Endometrial microvascular endothelial cells (primary cell): ENCODE results near the gene SIRT3. TPM values are rescaled to one million over a fixed set of nuclear protein-coding genes. Genes with fewer than 3 reads are reported as not detected.

Experiments used
- in situ Hi-C: cut with HindIII; loops from 2 replicates; pipeline ENCODE4 v1.10.0; 2017; ENCODE audit warnings: low sequenced_read_pairs, low pct_unique_long_range_greater_than_20kb; ENCODE audit errors: inconsistent ontology term
- total RNA-seq: library from RNA; depleted of rRNA; stranded (reverse); fragments of >200 nt; gene quantifications from one replicate; pipeline ENCODE4 v1.2.3, GENCODE V29; 2015; ENCODE audit errors: inconsistent ontology term

The SIRT3 gene
- 14.0 TPM for total RNA-seq

DNA sequence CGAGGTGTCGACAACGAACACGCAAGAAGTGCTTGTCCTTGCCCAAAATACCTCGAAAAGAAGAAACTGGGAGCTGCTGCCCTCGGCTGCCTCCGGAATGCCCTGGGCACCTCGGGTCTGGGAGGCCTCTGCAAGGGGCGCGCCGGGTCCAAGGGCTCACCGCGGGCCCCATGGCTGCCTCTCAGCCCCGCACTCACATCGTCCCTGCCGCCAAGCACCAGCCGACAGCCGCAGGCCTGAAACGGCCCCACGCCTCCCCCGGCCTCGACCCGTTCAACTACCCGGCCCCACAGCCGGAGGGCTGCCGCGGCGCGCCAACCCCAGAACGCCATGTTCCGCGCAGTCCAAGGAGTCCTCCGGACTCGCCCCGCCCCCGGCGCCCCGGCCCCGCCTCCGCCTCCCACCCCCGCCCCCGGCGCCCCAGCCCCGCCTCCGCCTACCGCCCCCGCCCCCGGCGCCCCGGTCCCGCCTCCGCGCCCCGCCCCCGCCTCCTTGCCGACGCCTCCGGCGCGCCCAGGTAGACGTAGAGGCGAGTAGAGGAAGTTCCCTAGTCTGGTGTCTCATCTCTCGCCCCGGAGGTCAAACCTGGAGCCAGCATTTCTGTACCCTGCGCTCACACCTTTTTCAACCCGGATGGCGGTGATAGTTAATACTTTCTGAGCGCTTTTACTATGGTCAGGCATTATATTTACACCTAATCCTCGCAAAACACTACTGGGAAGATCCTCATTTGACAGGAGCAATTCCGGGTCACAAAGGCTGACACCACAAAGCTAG lies at the start of gene SIRT3:
Gene SIRT3, minus strand, starts transcription at position 346 of the 777 bp plus-strand sequence. Its CDS starts 14 bp downstream, at position 332.
- in situ Hi-C loops = no loop called here

DNA sequence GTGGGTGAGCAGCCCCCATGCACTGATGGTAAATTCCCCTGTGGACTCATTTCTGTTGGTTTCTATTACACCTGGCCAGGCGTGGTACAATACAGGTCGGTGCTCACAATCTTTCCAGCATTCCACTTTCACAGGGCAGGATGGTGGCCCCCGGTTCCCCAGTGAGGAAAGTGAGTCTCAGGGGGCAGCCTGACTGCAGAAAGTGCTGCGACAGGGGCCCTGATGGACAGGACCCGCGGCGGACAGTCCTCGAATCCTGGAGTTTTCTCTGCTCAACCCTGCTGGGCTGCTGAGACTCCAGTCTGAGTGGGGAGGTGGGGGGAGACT lies 49.7 kb upstream of the SIRT3 start:
- in situ Hi-C loops = no loop called here

DNA sequence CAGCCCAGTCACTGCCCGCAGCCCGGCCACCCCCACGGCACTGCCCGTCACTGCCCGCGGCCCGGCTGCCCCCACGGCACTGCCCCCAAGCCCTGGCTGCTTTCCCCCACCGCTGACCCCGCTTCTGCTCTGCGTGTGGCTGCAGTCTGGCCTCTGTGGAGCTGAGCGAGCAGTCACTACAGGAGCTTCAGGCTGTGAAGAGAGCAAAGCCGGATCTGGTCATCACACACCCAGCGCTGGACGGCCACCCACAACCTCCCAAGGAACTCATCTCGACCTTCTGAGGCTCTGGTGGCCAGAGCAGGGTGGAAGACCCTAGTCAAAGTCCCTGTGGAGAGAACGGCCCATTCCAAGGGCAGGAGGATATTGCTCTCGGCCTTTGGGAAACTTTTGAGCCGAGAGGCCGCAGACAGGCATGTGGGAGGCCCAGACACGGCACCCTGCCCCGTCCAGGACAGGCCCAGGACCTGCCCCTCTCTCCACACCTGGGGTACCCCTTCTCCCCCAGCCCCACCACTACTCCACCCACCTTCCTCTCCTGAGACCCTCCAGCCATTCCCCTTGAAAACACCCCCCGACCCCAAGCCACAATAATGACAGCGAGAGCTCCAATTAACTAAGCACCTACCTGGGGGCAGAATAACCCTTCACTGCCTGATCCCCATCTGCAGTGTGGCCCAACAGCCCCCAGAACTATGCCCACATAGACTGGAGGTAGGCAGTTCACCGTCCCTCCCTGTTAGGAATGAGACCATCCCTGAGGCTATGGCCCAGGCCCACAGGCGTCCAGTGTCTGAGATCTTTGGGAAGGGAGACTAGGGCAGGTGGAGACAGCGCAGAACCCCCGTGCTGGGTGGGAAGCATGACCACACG lies 49.1 kb upstream of the SIRT3 start:
- in situ Hi-C loops = no loop called here

DNA sequence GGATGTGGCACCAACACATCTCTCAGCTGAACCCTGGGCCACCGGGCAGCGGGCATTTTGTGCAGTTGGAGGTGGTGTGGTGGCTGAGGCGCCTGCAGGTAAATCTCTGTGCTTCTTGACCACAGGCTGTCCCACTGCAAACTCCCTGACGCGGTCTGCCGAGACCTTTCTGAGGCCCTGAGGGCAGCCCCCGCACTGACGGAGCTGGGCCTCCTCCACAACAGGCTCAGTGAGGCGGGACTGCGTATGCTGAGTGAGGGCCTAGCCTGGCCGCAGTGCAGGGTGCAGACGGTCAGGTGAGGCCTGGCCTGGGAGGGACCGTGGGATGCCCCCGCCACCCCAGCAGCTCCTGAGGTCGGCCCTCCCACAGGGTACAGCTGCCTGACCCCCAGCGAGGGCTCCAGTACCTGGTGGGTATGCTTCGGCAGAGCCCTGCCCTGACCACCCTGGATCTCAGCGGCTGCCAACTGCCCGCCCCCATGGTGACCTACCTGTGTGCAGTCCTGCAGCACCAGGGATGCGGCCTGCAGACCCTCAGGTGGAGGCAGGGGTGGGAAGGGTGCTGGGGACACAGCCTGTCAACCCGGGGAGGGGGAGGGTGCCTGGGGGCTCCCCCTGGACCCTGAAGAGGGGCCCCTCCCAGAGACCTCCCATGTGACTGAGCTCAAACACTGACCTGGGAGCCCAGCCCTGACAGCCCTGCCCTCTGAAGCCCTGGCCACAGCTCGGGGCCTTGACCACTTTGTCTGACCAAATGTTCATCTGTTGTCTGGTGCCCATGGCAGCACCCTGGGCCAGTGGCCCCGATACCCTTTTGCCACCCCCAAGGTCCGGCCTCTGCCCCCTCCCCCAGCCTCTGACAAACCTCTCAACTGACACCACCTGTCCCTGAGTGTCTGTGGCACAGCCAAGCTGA lies 48.2 kb upstream of the SIRT3 start:
- in situ Hi-C loops = no loop called here

DNA sequence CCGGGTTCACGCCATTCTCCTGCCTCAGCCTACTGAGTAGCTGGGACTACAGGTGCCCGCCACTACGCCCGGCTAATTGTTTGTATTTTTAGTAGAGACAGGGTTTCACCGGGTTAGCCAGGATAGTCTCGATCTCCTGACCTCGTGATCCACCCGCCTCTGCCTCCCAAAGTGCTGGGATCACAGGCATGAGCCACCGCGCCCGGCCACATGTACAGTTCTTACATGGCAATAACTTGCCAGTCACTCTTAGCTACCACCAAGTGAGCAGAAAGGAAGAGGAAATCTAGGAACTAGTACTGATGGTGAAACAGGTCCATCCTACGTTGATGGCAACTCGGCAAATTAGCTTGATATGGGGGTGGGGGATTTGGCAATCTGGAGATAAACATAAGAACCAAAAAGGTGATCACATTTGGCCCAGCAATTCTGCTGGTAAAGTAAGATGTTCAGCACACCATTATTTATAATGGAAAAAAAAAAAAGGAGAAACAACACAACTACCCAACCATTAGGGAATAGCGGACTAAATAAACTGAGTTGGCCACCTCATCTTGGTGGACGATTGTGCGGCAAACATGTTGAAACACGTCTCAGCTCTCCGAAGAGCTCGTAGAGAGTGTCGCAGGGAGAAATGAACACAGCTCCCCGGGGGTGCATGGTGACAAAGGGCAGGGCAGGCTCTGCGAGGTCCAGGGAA lies 47.4 kb upstream of the SIRT3 start:
- in situ Hi-C loops = no loop called here

DNA sequence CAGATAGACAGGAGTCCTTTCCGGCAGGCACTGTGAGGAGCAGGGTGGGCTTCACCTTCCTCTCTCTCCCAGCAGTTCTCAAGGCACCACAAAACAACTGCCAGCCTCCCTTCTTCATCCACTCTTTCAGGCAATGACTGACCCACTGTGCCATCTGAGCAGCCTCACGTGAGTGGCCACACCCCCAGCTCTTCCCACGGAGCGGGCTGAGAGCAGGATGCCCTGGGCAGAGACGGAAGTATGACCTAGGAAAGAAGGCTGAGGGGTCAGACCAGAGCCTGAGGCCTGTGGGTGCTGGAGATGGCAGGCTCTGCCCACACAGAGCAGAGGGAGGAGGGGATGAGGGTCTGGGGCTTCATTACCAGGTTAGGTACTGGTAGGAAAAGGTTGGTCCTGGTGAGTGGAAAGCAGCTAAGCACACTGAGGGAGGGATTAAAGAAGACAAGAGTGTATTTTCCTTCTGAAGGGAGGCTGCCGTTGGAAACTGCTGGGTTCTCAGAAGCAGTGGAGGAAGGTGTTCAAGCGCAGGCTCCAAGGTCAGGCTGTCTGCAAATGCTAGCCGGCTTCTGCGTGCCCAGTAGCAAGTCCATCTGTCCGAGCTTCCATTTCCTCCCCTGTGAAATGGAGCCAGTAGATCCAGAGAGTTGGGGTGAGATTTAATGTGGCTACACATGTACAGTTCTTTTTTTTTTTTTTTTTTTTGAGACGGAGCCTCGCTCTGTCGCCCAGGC lies 46.7 kb upstream of the SIRT3 start:
- in situ Hi-C loops = no loop called here

DNA sequence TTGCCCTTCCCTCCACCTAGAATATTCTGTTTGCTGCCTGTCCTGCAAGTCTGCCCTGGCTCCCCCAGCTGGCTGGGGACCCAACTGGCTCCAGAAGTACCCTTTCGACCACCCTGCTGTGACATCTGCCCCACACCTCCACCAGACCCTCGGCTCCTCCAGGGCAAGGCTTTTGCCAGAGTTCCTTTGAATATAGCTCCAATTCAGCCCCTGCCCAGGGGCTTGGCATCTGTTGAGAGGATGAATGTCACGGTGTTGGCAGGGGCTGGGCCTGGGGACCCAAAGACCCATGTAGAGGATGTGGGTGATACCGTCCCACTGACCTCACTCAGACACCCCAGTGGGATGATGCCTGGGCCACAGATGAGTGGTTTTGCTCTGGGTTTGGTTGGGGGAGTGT lies 46.0 kb upstream of the SIRT3 start:
- in situ Hi-C loops = no loop called here

DNA sequence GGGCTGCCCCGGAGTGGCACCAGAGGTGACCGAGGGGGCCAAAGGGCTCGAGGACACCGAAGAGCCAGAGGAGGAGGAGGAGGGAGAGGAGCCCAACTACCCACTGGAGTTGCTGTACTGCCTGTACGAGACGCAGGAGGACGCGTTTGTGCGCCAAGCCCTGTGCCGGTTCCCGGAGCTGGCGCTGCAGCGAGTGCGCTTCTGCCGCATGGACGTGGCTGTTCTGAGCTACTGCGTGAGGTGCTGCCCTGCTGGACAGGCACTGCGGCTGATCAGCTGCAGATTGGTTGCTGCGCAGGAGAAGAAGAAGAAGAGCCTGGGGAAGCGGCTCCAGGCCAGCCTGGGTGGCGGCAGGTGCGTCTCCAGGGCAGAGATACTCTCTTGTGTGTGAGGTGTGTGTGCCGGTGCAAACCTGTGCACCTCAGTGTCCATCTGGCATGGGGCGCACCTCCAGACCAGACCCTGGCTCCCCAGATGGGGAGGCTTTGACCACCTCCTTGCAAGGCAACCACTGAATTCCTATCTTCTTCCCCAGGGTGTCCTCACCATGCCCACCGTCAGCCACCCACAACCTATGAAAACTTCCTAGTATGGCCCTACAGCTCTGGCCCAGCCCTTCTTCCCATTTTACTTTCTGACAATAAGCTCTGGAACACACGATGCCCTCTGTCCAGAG lies 45.5 kb upstream of the SIRT3 start:
- in situ Hi-C loops = no loop called here

DNA sequence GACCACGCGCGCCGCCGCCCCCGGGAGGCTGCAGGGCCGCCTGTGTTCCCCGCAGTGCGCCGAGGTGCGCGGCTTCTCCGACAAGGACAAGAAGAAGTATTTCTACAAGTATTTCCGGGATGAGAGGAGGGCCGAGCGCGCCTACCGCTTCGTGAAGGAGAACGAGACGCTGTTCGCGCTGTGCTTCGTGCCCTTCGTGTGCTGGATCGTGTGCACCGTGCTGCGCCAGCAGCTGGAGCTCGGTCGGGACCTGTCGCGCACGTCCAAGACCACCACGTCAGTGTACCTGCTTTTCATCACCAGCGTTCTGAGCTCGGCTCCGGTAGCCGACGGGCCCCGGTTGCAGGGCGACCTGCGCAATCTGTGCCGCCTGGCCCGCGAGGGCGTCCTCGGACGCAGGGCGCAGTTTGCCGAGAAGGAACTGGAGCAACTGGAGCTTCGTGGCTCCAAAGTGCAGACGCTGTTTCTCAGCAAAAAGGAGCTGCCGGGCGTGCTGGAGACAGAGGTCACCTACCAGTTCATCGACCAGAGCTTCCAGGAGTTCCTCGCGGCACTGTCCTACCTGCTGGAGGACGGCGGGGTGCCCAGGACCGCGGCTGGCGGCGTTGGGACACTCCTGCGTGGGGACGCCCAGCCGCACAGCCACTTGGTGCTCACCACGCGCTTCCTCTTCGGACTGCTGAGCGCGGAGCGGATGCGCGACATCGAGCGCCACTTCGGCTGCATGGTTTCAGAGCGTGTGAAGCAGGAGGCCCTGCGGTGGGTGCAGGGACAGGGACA lies 44.8 kb upstream of the SIRT3 start:
- in situ Hi-C loops = no loop called here

DNA sequence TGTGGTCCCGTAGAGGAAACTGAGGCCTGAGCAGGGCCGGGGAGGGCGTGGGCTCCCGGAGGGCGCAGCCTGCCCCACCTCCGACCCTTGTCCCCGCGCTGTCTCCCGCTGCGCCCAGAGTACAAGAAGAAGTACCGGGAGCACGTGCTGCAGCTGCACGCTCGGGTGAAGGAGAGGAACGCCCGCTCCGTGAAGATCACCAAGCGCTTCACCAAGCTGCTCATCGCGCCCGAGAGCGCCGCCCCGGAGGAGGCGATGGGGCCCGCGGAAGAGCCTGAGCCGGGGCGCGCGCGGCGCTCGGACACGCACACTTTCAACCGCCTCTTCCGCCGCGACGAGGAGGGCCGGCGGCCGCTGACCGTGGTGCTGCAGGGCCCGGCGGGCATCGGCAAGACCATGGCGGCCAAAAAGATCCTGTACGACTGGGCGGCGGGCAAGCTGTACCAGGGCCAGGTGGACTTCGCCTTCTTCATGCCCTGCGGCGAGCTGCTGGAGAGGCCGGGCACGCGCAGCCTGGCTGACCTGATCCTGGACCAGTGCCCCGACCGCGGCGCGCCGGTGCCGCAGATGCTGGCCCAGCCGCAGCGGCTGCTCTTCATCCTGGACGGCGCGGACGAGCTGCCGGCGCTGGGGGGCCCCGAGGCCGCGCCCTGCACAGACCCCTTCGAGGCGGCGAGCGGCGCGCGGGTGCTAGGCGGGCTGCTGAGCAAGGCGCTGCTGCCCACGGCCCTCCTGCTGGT lies 44.0 kb upstream of the SIRT3 start:
- in situ Hi-C loops = no loop called here

DNA sequence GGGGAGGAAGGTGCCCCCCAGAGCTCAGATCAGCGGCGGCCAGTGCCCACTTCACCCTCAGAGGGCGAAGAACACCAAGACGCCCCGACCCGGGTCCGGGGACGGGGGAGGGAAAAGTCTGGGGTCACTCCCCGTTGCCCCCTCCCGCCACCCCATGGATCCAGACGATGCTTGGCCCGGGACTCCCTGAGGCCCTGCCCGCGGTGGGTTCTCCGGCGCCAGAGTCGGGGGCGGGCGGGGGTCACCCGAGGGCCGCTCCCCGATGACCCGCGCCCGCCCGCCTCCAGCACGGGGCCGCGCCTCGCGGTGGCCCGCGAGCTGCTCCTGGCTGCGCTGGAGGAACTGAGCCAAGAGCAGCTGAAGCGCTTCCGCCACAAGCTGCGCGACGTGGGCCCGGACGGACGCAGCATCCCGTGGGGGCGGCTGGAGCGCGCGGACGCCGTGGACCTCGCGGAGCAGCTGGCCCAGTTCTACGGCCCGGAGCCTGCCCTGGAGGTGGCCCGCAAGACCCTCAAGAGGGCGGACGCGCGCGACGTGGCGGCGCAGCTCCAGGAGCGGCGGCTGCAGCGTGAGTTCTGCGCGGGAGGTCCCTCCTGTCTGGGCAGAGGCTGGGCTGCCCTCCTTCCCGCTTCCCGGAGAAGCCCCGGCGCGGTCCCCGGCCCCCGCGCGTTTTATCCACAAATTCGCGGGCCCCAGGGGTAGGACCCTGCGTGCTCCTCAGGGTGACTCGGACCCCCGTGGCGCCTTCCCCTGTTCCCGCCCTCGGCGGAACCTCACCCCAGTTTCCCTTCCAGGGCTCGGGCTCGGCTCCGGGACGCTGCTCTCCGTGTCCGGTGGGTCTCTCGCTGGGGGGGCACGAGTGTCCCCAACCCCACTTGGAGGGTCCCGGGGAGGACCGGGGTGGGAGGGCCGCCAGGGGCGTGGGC lies 43.2 kb upstream of the SIRT3 start:
- in situ Hi-C loops = no loop called here

DNA sequence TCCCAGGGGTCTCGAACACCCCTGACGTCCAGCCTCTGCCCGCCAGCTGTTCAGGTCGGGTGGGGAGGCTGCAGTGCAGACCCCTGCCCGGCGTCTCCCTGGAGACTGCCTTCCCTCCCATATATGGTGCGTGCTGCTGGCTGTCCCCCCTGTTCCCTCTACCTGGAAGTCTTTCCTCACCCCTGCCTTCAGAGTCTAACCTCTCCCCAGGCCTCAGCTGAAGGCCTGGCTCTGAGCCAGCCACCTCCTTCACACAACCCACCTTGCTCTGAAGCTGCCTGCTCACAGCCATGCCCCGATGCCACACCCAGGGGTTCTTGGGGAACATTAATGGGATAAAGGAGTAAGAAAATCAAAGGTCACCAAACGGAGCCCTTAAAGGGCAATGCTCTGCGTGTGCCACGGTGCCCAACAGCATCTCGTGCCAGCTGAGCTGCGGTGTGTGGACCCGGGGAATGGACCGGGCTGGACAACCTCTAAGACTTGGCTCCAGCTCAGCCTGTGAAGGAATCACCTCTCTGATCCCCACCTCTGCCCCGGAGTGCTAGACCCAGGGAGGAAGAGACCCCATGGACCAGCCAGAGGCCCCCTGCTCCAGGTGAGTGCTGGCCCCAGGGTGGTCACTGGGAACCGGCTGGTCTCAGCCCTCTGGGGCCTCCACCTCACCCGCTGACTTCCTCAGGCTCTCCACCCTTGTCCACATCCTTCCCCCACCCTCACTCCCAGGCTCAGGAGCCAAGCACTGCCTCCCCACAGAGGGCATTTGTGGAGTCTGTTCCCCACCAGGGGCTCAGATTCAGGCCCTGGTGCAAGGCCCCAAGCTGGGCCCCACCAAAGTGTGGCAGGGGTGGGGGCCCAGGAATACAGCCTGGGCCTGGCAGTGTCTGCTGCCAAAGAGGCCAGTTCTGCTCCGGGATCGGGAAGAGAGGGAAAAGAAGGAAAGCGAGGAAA lies 42.1 kb upstream of the SIRT3 start, which contains the start of gene NLRP6:
Gene NLRP6, plus strand, starts transcription at position 407 of the 951 bp plus-strand sequence. Its CDS starts 163 bp downstream, at position 570.
- in situ Hi-C loops = no loop called here

DNA sequence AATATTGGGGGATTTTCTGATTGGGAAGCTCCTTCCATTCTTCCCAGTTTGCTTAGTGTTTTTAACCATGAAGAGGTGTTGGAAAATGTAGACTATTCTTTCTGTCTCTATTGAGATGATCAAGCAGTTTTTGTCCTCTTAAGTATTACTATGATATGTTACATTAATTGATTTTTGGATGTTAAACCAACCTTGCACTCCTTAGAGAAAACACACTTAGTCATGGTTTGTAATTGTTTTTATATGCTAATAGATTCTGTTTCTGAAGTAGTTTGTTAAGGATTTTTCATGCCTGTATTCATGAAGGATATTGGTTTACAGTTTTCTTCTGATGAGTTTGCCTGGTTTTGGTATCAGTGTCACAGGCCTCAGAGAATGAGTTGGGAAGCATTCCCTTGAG lies 40.1 kb upstream of the SIRT3 start:
- in situ Hi-C loops = no loop called here

DNA sequence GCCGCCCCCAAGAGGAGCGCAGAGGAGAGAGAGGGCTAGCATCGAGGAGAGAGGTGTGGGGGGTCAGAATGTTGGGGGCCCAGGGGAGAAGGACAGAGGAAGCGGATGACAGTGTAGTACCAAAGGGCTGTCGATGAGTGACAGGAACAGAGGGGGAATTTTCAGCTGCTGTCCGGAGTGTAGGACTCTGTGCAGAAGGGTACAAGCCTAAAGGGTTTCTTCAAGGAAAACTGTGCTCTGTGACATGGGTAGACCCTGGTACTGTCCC lies 36.7 kb upstream of the SIRT3 start:
- in situ Hi-C loops = no loop called here
